Measurements from ENCODE around the gene CPM.

The CPM gene

GRCh38 chr12:68884251-68884650, 48.7 kb downstream of the CPM start:
- Histone ChIP-seq H3K79me2 (ENCODE audit: insufficient read depth, low read length) (no peaks in the 10 kb centered on the region), H3K27me3 (ENCODE audit: insufficient read depth, low read length, poor library complexity, severe bottlenecking) (no peaks in the 10 kb centered on the region), H3K9me3 (ENCODE audit: insufficient read depth, low read depth, low read length) (no peaks in the 10 kb centered on the region), H3K9ac (ENCODE audit: low read depth, low read length, poor library complexity, severe bottlenecking) (no peak overlapping the region), H3K4me3 (ENCODE audit: low read length, poor library complexity, severe bottlenecking) (no peak overlapping the region), H3K9me2 (replicated peaks; ENCODE audit: low read depth, low read length) (no peaks in the 10 kb centered on the region), H3K4me2 (ENCODE audit: low read depth, low read length, poor library complexity, severe bottlenecking) (no peak overlapping the region), H3K36me3 (ENCODE audit: insufficient read depth, low read length) (no peaks in the 10 kb centered on the region), H3K4me1 (ENCODE audit: insufficient read depth, low read length, poor library complexity, severe bottlenecking) (no peaks in the 10 kb centered on the region), H2AFZ (ENCODE audit: low read length) (no peak overlapping the region), H4K20me1 (ENCODE audit: insufficient read depth, low read length, poor library complexity, severe bottlenecking) (no peaks in the 10 kb centered on the region), H3F3A (ENCODE audit: low read depth) (no peaks in the 10 kb centered on the region)
- TF ChIP-seq CTCF (conservative IDR thresholded peaks at IDR 0.05; ENCODE audit: low read length) (no peak), EZH2phosphoT487 (IDR thresholded peaks at IDR 0.05; ENCODE audit: borderline replicate concordance) (no peak)

GRCh38 chr12:68883151-68883550, 49.8 kb downstream of the CPM start:
- Histone ChIP-seq H4K20me1 (ENCODE audit: insufficient read depth, low read length, poor library complexity, severe bottlenecking) (no peaks in the 10 kb centered on the region), H3K9ac (ENCODE audit: low read depth, low read length, poor library complexity, severe bottlenecking) (no peak overlapping the region), H3K9me2 (replicated peaks; ENCODE audit: low read depth, low read length) (no peaks in the 10 kb centered on the region), H2AFZ (ENCODE audit: low read length) (no peak overlapping the region), H3K79me2 (ENCODE audit: insufficient read depth, low read length) (no peaks in the 10 kb centered on the region), H3K4me1 (ENCODE audit: insufficient read depth, low read length, poor library complexity, severe bottlenecking) (no peaks in the 10 kb centered on the region), H3K9me3 (ENCODE audit: insufficient read depth, low read depth, low read length) (no peaks in the 10 kb centered on the region), H3K36me3 (ENCODE audit: insufficient read depth, low read length) (no peaks in the 10 kb centered on the region), H3K4me2 (ENCODE audit: low read depth, low read length, poor library complexity, severe bottlenecking) (no peak overlapping the region), H3F3A (ENCODE audit: low read depth) (no peaks in the 10 kb centered on the region), H3K27me3 (ENCODE audit: insufficient read depth, low read length, poor library complexity, severe bottlenecking) (no peaks in the 10 kb centered on the region), H3K4me3 (ENCODE audit: low read length, poor library complexity, severe bottlenecking) (no peak overlapping the region)
- TF ChIP-seq CTCF (conservative IDR thresholded peaks at IDR 0.05; ENCODE audit: low read length) (no peak), EZH2phosphoT487 (IDR thresholded peaks at IDR 0.05; ENCODE audit: borderline replicate concordance) (no peak)

GRCh38 chr12:68882251-68882964, 50.6 kb downstream of the CPM start:
- Histone ChIP-seq H3K9ac (ENCODE audit: low read depth, low read length, poor library complexity, severe bottlenecking) (no peak overlapping the region), H3F3A (ENCODE audit: low read depth) (no peaks in the 10 kb centered on the region), H3K9me3 (ENCODE audit: insufficient read depth, low read depth, low read length) (no peaks in the 10 kb centered on the region), H3K79me2 (ENCODE audit: insufficient read depth, low read length) (no peaks in the 10 kb centered on the region), H3K27me3 (ENCODE audit: insufficient read depth, low read length, poor library complexity, severe bottlenecking) (no peaks in the 10 kb centered on the region), H3K4me3 (ENCODE audit: low read length, poor library complexity, severe bottlenecking) (no peak overlapping the region), H3K9me2 (replicated peaks; ENCODE audit: low read depth, low read length) (no peaks in the 10 kb centered on the region), H3K4me2 (ENCODE audit: low read depth, low read length, poor library complexity, severe bottlenecking) (no peak overlapping the region), H4K20me1 (ENCODE audit: insufficient read depth, low read length, poor library complexity, severe bottlenecking) (no peaks in the 10 kb centered on the region), H3K4me1 (ENCODE audit: insufficient read depth, low read length, poor library complexity, severe bottlenecking) (no peaks in the 10 kb centered on the region), H3K36me3 (ENCODE audit: insufficient read depth, low read length) (no peaks in the 10 kb centered on the region), H2AFZ (ENCODE audit: low read length) (no peak overlapping the region)
- TF ChIP-seq CTCF (conservative IDR thresholded peaks at IDR 0.05; ENCODE audit: low read length) (no peak), EZH2phosphoT487 (IDR thresholded peaks at IDR 0.05; ENCODE audit: borderline replicate concordance) (no peak)

All from Loucy (cell line).